GM18861 (cell line): ENCODE results near the gene PNPLA5.

Experiments
- ATAC-seq: cut with Tn5 transposase; IDR thresholded peaks from one replicate; pipeline ENCODE4 v1.9.1; 2021; ENCODE audit not compliant: unreplicated experiment

Gene PNPLA5

DNA sequence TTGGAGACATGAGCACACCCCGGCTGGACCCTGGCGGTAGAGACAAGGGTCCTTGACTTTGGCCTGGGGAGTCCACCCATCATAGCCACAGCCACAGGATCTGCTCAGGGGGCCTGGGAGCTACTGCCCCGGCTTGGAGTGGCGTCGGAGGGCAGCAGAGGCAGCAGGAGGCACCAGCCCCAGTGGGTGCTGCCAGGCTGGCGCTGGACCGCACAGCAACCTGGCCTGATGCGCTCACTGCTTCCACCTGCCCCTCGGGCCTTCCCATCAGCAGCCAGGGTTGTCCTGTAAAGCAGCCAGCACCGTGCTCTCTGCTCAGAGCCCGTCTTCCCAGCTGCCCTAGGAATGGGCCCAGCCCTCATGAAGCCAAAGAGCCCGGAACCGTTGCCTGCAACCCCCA is 51.4 kb downstream of the PNPLA5 start:
- ATAC-seq: no peak

DNA sequence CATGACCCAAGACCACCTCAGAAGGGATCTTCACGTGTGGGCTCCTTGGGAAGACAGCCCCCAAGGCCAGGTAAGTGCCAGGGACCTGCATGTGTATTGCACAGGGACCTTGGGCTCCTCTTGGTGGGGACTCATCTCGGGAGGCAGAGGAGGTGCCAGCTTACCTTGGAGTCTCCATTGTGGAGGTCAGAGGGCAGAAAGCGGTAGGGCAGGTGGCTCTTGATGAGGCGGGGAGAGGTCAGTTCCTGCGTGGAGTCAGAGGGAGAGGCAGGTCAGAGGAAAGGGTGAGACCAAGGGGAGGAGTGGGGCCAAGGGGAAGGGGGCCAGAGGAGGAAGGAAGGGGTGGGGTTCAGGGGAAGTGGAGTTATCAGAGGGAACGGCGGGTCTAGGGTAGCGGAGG is 52.0 kb downstream of the PNPLA5 start:
- no peak for ATAC-seq

DNA sequence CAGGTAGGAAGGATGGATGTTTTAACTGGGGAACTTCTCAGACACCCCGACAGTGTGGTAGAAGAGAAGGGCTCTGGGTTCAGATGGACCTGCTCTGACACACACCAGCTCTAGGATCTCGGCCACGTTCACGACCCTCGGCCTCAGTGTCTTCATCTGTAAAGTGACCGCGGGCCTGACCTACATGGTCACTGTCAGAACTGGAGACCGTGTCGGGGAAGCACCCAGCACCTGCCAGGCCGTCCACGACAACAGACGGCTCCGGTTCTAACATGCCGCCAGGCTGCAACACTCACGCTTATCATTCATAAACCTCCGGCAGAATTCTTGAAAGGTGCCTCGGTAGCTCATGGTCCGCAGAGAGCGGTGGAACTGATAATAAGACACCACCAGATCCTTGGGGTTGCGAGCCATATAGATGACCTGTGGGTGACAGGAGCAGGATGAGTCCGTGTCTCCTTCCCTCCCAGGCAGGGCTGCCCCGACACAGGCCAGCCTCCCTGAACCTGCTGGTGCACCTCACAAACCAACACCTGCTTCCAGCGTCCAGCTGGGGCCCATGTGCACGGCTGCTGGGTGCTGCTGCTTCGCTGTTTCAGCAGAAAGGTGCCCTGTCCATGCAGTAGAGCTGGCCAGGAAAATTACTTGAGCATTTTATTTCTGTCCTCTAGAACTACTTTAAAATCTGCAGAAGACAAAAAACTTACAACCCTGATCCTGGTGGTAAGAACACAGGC is 53.1 kb downstream of the PNPLA5 start:
- no peak for ATAC-seq

DNA sequence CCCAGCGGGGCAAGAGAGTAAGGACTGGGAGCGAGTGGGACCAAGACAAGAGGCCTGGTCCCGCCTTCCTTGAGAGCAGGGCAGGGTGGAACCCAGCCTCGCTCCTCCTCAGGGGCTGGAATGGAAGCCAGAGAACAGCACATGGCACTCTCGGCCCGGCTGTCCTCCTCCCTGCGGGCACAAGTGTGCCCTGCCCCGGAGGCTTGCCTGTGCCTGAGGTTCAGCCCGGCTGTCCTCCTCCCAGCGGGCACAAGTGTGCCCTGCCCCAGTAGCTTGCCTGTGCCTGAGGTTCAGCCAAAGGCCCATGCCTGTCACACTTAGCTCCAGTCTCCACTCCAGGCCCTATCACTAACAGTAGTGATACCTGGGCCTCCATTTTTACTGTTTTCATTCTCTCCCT is 53.7 kb downstream of the PNPLA5 start:
- ATAC-seq: no peak

DNA sequence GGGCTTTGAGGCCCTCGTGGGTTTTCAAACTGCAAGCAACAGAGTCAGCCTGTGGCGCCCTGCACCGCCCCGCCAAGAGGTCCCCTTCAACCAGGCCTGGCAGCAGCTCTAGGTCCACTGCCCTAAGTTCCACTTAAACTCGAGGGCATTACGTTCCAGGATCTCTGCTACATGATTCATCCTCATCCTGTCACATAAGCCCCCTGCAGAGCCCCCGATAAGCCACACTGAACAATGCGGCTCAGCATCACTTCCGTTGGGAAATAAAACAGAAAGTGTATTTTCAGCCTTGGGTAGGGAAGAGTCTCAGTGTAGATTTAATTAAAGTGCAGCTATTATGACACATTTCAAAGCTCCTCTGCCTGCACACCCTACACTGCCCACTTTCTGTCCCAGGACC is 54.1 kb downstream of the PNPLA5 start:
- ATAC-seq: no peak

DNA sequence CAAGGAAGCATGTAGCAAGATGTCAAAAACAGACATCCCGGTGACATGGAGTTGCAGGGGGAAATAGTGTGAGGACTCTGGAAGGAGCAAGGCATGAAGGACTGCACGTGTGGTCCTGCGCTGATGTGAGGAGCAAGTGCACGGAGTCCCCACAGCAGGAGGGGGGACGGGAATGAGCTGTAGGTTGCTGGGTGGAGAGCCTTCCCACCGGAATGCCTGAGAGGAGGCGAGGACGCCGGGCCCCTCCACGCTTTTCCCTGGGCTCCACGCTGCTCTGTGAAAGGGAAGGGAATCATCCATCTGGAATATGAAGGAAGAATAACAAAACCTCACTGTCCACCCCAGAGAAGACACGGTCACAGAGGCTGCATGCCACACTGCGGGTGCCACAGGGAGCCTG is 56.1 kb downstream of the PNPLA5 start:
- ATAC-seq: no peak

DNA sequence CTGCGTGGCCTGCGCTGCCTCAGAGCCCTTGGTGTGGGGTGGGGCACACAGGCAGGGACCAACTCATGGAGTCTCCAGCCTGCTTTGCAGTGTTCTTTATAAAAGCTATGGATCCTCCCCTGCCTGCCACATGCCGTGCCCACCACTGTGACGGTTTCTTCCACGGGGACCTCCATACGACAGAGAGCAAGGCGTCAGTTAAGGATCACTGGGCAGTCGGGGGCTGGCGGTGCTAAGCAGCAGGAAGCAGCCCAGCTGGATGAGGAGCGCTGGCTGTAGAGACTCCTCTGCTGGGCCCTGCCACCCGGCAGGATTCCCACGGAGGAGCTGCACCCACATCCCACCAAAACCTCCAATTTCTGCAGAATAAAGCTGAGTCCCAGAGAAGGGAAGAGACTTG is 56.6 kb downstream of the PNPLA5 start:
- no peak for ATAC-seq

DNA sequence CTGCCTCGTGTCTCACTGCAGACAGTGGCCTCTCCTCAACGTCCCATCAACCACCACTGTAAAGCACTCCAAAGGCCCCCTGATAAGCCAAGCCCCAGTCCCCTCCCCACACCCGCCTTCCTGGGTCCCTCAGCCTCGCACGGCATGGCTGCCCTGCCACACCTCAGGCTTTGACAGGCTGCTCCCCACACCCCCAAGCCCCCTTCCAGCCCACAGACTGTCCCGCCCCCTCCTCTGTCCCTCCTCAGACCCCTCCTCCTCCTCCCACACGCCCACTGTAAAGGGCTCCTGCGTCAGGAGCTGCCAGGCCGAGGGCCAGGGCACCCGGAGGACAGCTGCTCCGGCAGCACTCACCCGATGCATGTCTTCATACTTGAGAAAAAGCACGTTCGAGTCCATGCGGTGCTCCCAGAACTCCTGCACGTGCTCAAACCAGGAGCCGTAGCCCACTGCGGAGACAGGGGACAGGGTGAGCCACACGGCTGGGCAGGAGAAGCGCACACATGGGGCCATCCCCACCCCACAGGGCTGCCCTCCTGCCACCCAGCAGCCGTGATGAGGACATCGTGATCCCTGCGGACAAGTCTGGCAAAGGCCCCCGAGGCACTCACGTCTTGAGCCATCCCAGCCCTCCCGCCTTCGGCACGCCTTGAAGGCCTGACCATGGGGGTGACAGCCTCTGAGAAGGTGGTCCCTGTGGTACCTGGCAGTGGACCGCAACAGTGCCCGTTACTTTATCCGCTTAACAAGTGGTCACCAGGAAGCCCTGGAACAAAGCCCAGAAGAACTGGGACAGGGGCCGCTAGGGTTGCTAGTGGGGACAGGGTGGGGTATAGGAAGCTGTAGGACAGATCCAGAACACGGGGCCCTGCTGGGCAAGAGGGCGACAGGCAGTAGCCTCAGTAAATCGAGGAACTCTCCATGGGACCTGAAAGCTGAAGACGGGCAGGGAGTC is 58.2 kb downstream of the PNPLA5 start:
- ATAC-seq: no peak

DNA sequence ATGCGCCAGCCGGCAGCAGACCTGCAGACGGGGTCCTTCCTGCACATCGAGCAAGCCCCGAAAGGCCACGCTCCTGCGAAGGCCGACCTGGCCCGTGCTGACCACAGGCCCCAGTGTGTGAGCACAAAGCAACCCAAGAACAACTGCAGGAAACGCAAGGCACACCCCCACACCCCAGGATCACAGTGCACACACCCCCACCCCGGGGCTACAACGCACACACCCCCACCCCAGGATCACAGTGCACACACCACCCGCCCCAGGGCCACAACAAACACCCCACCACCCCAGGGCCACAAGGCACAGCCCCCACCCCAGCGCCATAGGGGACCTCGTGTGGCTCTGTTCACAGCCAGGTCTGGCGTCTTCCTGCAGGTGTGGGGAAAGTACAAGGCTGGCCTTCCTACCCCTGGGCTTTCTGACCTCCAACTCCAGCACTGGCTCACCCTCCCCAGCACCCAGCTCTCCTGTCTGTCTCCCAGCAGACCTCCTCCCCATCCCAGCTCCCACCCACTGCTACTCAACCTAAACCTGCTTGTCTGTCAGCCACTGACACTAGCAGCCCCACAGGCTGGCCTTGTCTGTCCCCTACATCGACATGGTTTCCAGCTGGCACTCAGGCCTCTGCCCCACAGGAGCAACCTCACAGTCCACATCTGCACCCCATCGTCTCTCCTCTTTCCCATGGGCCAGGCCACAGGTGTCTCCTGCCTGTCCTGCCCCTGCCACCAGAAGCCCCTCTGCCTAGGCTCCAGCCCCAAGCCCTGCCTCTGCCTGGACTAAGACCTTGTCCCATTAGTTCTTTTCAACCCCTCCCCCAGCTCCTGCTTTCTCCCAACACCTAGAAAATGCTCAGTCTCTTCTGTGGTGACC is 59.2 kb downstream of the PNPLA5 start:
- ATAC-seq: no peak

DNA sequence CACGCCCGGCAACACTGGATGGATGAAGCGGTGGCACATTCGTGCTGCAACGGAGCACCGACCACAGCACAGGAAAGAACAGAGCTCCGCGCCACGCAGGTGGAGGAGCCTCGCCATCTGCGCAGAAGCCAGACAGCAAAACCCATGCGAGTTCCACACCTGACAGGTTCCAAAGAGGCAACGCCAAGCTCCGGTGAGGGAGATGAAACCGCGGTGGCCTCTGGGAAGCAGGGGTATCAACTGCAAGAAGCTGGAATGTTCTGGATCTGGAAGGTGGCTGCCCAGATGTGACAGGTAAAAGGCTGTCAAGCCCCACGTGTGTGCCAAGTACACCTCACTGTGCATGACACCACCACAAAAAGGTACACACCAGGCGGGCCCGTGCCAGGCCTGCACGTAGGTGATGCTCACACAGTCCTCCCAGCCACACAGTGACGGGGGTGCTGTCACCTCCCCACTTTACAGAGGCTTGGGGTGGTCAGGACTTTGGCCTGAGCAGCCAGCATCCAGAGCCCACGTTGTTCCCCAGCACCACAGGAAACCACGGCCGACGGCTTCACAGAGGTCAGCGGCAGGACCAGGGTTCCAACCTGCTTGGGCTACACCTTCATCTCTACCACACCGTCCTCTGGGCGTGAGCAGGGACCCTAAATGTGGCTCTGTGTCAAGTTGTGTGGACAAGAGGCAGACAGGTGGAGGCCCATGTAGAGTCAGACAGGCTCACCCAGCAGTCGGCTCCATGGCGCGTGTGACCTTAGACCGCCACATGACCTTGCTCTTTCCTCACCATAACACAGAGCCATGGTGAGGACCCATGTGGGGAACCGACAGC is 60.0 kb downstream of the PNPLA5 start:
- ATAC-seq: no peak

DNA sequence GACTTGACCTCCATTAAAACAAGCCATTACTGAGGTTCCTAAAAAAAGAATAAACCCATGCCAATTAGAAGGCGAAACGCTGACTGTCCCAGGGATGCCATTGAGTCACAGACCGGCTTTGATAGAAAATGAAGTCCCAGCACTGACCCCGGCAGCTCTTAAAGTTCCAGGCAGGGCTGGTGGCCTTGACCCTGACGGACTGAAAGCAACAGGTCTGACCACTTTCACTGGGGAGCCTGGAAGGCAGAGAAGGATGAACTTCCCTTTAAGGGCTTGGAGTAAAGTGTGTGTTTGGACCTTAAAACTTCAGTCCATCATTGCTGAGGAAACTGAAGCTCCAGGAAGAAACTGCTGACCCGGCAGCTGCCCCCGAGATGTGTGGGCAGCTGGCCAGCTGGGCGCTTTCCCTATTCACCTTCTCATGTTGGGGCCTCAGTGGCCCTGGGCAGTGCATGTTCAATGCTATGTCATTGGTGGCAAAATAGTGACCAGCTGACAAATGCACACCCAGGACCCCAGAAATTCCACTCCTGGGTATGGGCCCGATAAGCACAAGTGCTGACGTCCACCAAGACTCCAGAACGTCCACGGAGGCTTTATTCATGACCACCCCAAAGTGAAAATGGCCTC is 60.8 kb downstream of the PNPLA5 start:
- ATAC-seq: no peak

DNA sequence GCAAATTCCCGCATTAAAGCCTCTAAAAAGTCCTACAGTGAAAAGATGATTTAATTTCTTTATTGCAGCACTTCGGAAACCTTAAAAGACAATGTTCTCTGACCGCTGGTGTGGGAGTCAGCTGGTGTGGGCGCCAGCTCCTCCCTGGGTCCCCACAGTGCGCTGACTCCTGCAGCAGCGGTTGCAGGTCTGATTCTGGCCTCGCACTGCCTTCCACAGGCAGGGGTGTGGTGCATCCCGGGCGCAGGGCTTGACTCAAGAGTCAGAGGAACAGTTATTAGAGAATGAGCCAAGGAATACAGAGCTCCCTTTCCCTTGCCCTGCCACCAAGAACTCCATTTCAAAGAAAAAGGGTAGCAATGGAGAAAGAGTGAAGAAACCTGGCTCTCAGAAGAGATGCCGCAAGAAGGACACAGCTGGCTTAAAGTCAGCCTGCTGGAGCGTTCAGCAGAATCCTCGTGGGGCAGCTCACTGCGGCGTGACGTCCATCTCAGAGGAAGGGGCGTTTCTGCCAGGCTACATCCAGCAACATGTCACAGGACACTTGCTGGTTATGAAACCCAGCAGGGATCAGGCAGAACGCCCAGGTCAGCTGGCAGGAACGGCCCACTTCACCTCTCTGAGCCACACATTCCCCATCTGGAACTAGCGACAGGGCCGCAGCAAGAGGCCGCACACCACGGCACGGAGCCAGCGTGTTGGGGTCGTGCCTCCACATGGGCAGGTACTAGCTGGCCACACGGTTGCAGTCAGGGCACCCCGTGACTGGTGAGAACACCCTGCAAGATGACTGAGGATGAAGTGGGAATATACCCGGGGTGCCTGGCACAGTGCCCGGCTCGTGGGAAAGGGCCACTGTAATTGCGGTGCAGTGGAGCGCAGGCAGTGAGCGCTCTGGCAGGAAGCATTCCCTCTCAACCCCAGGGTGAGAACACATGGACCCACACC is 61.6 kb downstream of the PNPLA5 start:
- no peak for ATAC-seq
